ENCODE results near the gene SIL1.
"Not testable (repeated sequence)": the region's sequence is repeated elsewhere in the genome, so short reads cannot be mapped to it uniquely, and the experiment has no call there.

The SIL1 gene

GRCh38 chr5:139232147-139232724 is 34.1 kb upstream of the SIL1 start:
- CTCF ChIA-PET, result interaction anchor here (0.7 to 1.9 kb wide), 3 partner anchors 11 to 19 kb away, joined by 3 to 4 read pairs (median 4); no protein-coding TSS in a partner anchor
- TF ChIP-seq CTCF (IDR thresholded peaks at IDR 0.05; ENCODE audit: control extremely low read depth, extremely low read depth, low read depth, missing control alignments), result no peak
- POLR2A ChIA-PET, result no interaction called here
- no peak for DNase-seq (ENCODE audit: extremely low spot score)

- no peak for TF ChIP-seq CTCF (IDR thresholded peaks at IDR 0.05; ENCODE audit: control extremely low read depth, extremely low read depth, low read depth, missing control alignments)
- CTCF ChIA-PET, result interaction anchor here (1.4 to 2.0 kb wide), 3 partner anchors 23 to 741 kb away, joined by 3 to 8 read pairs (median 3); no protein-coding TSS in a partner anchor
- no peak for DNase-seq (ENCODE audit: extremely low spot score)
- POLR2A ChIA-PET, result interaction anchor here (0.7 kb wide), 1 partner anchor 322 kb away, joined by 3 read pairs; no protein-coding TSS in a partner anchor
These were observed 30.1 kb upstream of the SIL1 start for GRCh38 chr5:139228201-139228803.

- no peak for DNase-seq (ENCODE audit: extremely low spot score)
- CTCF ChIA-PET, result interaction anchor here (1.4 to 2.0 kb wide), 2 partner anchors 12 to 25 kb away, joined by 4 to 8 read pairs; no protein-coding TSS in a partner anchor
- TF ChIP-seq CTCF (IDR thresholded peaks at IDR 0.05; ENCODE audit: control extremely low read depth, extremely low read depth, low read depth, missing control alignments), result no peak
- POLR2A ChIA-PET, result no interaction called here
These were observed 28.0 kb upstream of the SIL1 start for GRCh38 chr5:139226131-139226530.

- CTCF ChIA-PET, result no interaction called here
- POLR2A ChIA-PET, result no interaction called here
- no peak for TF ChIP-seq CTCF (IDR thresholded peaks at IDR 0.05; ENCODE audit: control extremely low read depth, extremely low read depth, low read depth, missing control alignments)
- no peak for DNase-seq (ENCODE audit: extremely low spot score)
These were observed 25.3 kb upstream of the SIL1 start for GRCh38 chr5:139223481-139223880.

- POLR2A ChIA-PET, result interaction anchor here (0.7 kb wide), 1 partner anchor 88 kb away, joined by 13 read pairs; no protein-coding TSS in a partner anchor
- CTCF ChIA-PET, result interaction anchor here (1.8 kb wide), 1 partner anchor 10 kb away, joined by 4 read pairs; no protein-coding TSS in a partner anchor
- TF ChIP-seq CTCF (IDR thresholded peaks at IDR 0.05; ENCODE audit: control extremely low read depth, extremely low read depth, low read depth, missing control alignments), result no peak
- DNase-seq (ENCODE audit: extremely low spot score), result no peak
These were observed 24.2 kb upstream of the SIL1 start for GRCh38 chr5:139222346-139222745.

GRCh38 chr5:139218038-139218437 is 19.9 kb upstream of the SIL1 start:
- DNase-seq (ENCODE audit: extremely low spot score); CTCF ChIA-PET; POLR2A ChIA-PET: not testable (repeated sequence)
